ELR (cell line): Measurements from ENCODE around the gene C5orf15.

ENCODE experiments used
- DNase-seq: peaks from one replicate; pipeline ENCODE4 v3.0.0-alpha.2; 2015; ENCODE audit warnings: low read depth

The C5orf15 gene

GRCh38 chr5:133968204-133968980 lies at the start of gene C5orf15:
Gene C5orf15 (minus strand): TSS chr5:133968625. CDS start chr5:133968584, 41 bp downstream.
- peak; percentile 99 for DNase-seq

- no peak for DNase-seq
Measured at GRCh38 chr5:134008266-134008749, 39.9 kb upstream of the C5orf15 start.

- DNase-seq = peak; percentile 39
Measured at GRCh38 chr5:134007581-134008265, 39.3 kb upstream of the C5orf15 start.

- DNase-seq = no peak
Measured at GRCh38 chr5:134006115-134006514, 37.7 kb upstream of the C5orf15 start.

GRCh38 chr5:134005417-134006061 lies 37.1 kb upstream of the C5orf15 start:
- no peak for DNase-seq

- peak; percentile 88 for DNase-seq
Measured at GRCh38 chr5:134004626-134005416, 36.4 kb upstream of the C5orf15 start, which contains the start of gene VDAC1. Gene VDAC1 (minus strand): TSS chr5:134004975. CDS start chr5:133993012, 11,963 bp downstream.

GRCh38 chr5:134003817-134004625 lies 35.6 kb upstream of the C5orf15 start:
- DNase-seq = peak; percentile 60

GRCh38 chr5:134003064-134003816 lies 34.8 kb upstream of the C5orf15 start:
- peak; percentile 34 for DNase-seq

- no peak for DNase-seq
Measured at GRCh38 chr5:134001938-134002731, 33.7 kb upstream of the C5orf15 start.

- no peak for DNase-seq
Measured at GRCh38 chr5:134000696-134001453, 32.5 kb upstream of the C5orf15 start.

GRCh38 chr5:134000091-134000511 lies 31.7 kb upstream of the C5orf15 start:
- DNase-seq = no peak

GRCh38 chr5:133998807-133999206 lies 30.4 kb upstream of the C5orf15 start:
- DNase-seq = no peak

GRCh38 chr5:133998042-133998441 lies 29.6 kb upstream of the C5orf15 start:
- DNase-seq = no peak

- DNase-seq = peak; percentile 27
Measured at GRCh38 chr5:133996683-133997252, 28.3 kb upstream of the C5orf15 start.

GRCh38 chr5:133995883-133996563 lies 27.6 kb upstream of the C5orf15 start:
- DNase-seq = no peak

- DNase-seq = peak; percentile 33
Measured at GRCh38 chr5:133995341-133995740, 26.9 kb upstream of the C5orf15 start.

GRCh38 chr5:133994990-133995333 lies 26.5 kb upstream of the C5orf15 start:
- DNase-seq = no peak
